K562 (cell line): Measurements from ENCODE around the gene SPAG7.
"Not testable (repeated sequence)": the region's sequence is repeated elsewhere in the genome, so short reads cannot be mapped to it uniquely, and the experiment has no call there.

Source experiments
- BRD4 ChIP-seq: fragments of 200-600 bp; sonication (generic); IDR thresholded peaks from 2 replicates; pipeline ENCODE4 v1.6.1; 2017; ENCODE audit warnings: inconsistent platforms
- CHD2 ChIP-seq: IDR thresholded peaks from 2 replicates; pipeline ENCODE4 v1.6.1; 2011; ENCODE audit warnings: low read depth, low read length
- JUN ChIP-seq, 2 experiments: sonication (generic) in 1 of 2; formaldehyde crosslinking in 1 of 2; IDR thresholded peaks; 2 replicates each; pipeline versions ENCODE4 v1.6.1 to v1.8.0; 2012 to 2022; ENCODE audit warnings: borderline replicate concordance in 2 of 2, mild to moderate bottlenecking in 2 of 2, improper control_type of control experiment in 1 of 2, low read depth in 1 of 2, low read length in 1 of 2, missing genetic modification reagents in 1 of 2
- NFIC ChIP-seq: fragments of 450-650 bp; IDR thresholded peaks from 2 replicates; pipeline ENCODE4 v1.6.1; 2017; ENCODE audit warnings: mild to moderate bottlenecking, inconsistent platforms
- SREBF1 ChIP-seq: fragments of 150-350 bp; IDR thresholded peaks from 2 replicates; pipeline ENCODE4 v1.6.1; 2014; ENCODE audit warnings: antibody characterized with exemption, low read depth, low read length, borderline replicate concordance
- ZNF274 ChIP-seq: IDR thresholded peaks from 2 replicates; pipeline ENCODE4 v1.6.1; 2011; ENCODE audit warnings: low read depth, mild to moderate bottlenecking, low read length, moderate library complexity, borderline replicate concordance

DNA sequence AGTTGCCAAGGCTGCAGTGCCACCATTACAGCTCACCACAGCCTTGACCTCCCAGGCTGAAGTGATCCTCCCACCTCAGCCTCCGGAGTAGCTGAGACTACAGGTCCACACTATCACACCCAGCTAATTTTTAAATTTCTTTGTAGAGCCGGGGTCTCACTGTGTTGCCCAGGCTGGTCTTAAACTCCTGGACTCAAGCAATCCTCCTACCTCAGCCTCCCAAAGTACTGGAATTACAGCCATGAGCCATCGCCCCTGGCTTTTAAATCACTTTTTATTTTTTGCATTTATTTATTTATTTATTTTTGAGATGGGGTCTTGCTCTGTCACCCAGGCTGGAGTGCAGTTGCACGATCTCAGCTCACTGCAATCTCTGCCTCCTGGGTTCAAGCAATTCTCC lies 53.1 kb downstream of the SPAG7 start:
- not testable (repeated sequence) for TF ChIP-seq ZNF274; JUN (IDR thresholded peaks at IDR 0.05; ENCODE audit: borderline replicate concordance, low read depth, low read length); JUN (CRISPR knock-in tag; IDR thresholded peaks at IDR 0.05; ENCODE audit: borderline replicate concordance); BRD4; CHD2; SREBF1; NFIC
